Astrocyte (in vitro differentiated cells and primary cell): ENCODE measurements around the gene HECW1. TPM values are rescaled to one million over a fixed set of nuclear protein-coding genes. Genes with fewer than 3 reads are reported as not detected.

Experiments
- DNase-seq: peaks from one replicate; pipeline ENCODE4 v3.0.0-alpha.2; 2010; ENCODE audit warnings: low read depth
- FAIRE-seq: peaks from 2 replicates; lab custom pipeline; 2011; peaks lifted over from hg19 to GRCh38; lab: Jason Lieb, UNC
- H2AFZ ChIP-seq: 2 replicates; pipeline ENCODE4 v1.6.0; 2012; ENCODE audit warnings: low read depth, low read length, inconsistent platforms
- H3K27ac ChIP-seq: 2 replicates; pipeline ENCODE4 v1.5.1; 2011; ENCODE audit warnings: low read depth, low read length, inconsistent platforms
- H3K27me3 ChIP-seq: 2 replicates; pipeline ENCODE4 v1.6.0; 2011; ENCODE audit warnings: low read length, inconsistent platforms; ENCODE audit not compliant: insufficient read depth
- H3K36me3 ChIP-seq: 2 replicates; pipeline ENCODE4 v1.5.1; 2011; ENCODE audit warnings: low read length, inconsistent platforms; ENCODE audit not compliant: insufficient read depth
- H3K4me1 ChIP-seq: 2 replicates; pipeline ENCODE4 v1.5.1; 2011; ENCODE audit warnings: low read length, inconsistent platforms; ENCODE audit not compliant: insufficient read depth
- H3K4me2 ChIP-seq: 2 replicates; pipeline ENCODE4 v1.6.0; 2012; ENCODE audit warnings: low read length, inconsistent platforms
- H3K4me3 ChIP-seq: 2 replicates; pipeline ENCODE4 v1.5.1; 2011; ENCODE audit warnings: low read depth, mild to moderate bottlenecking, low read length, inconsistent platforms; ENCODE audit not compliant: insufficient read depth
- H3K79me2 ChIP-seq: 2 replicates; pipeline ENCODE4 v1.6.0; 2012; ENCODE audit warnings: mild to moderate bottlenecking, low read length, inconsistent platforms; ENCODE audit not compliant: insufficient read depth
- H3K9ac ChIP-seq: 2 replicates; pipeline ENCODE4 v1.6.0; 2012; ENCODE audit warnings: mild to moderate bottlenecking, low read length, inconsistent platforms
- H3K9me3 ChIP-seq: 2 replicates; pipeline ENCODE4 v1.5.1; 2012; ENCODE audit warnings: low read depth, mild to moderate bottlenecking, low read length, inconsistent platforms; ENCODE audit not compliant: insufficient read depth
- H4K20me1 ChIP-seq: 2 replicates; pipeline ENCODE4 v1.6.0; 2012; ENCODE audit warnings: low read length, inconsistent platforms; ENCODE audit not compliant: insufficient read depth
- H3K27ac Mint-ChIP-seq: one replicate; pipeline ENCODE4 v1.8.0; 2021; ENCODE audit warnings: mild to moderate bottlenecking, mixed read lengths; ENCODE audit not compliant: unreplicated experiment
- H3K27me3 Mint-ChIP-seq: one replicate; pipeline ENCODE4 v1.8.0; 2021; ENCODE audit warnings: low read depth, mixed read lengths; ENCODE audit not compliant: unreplicated experiment
- H3K36me3 Mint-ChIP-seq: one replicate; pipeline ENCODE4 v1.8.0; 2021; ENCODE audit warnings: low read depth, mixed read lengths; ENCODE audit not compliant: unreplicated experiment
- H3K4me1 Mint-ChIP-seq: one replicate; pipeline ENCODE4 v1.8.0; 2021; ENCODE audit warnings: low read depth, mixed read lengths; ENCODE audit not compliant: unreplicated experiment
- H3K4me3 Mint-ChIP-seq: one replicate; pipeline ENCODE4 v1.8.0; 2021; ENCODE audit warnings: mild to moderate bottlenecking, moderate library complexity, mixed read lengths; ENCODE audit not compliant: unreplicated experiment
- H3K9me3 Mint-ChIP-seq: one replicate; pipeline ENCODE4 v1.8.0; 2021; ENCODE audit warnings: mild to moderate bottlenecking, mixed read lengths; ENCODE audit not compliant: unreplicated experiment
- CTCF ChIP-seq: IDR thresholded peaks from 2 replicates; pipeline ENCODE4 v1.5.1; 2011; ENCODE audit warnings: low read depth, mild to moderate bottlenecking, inconsistent platforms, low read length, moderate library complexity; ENCODE audit not compliant: insufficient read depth
- EZH2 ChIP-seq: IDR thresholded peaks from 2 replicates; pipeline ENCODE4 v1.6.1; 2012; ENCODE audit warnings: mild to moderate bottlenecking, low read length, inconsistent platforms; ENCODE audit not compliant: insufficient read depth
- total RNA-seq: library from RNA; stranded (reverse); gene quantifications from 2 replicates; pipeline ENCODE4 v1.2.1, GENCODE V29; 2021

Gene HECW1
- total RNA-seq, 1 donor from 2014 or later = 3.3 TPM

GRCh38 chr7:43104874-43105520 lies 7.5 kb upstream of the HECW1 start:
- H3K27ac Mint-ChIP-seq = no peak overlapping the region
- peaks cover 2% of the 10 kb centered on the region for H3K36me3 Mint-ChIP-seq

GRCh38 chr7:43105521-43106120 lies 6.8 kb upstream of the HECW1 start:
- Histone ChIP-seq H3K4me3 (no peak overlapping the region), H3K36me3 (no peaks in the 10 kb centered on the region), H3K79me2 (no peaks in the 10 kb centered on the region), H4K20me1 (no peaks in the 10 kb centered on the region), H3K9me3 (no peaks in the 10 kb centered on the region), H3K4me2 (no peak overlapping the region), H3K9ac (no peak overlapping the region), H3K27ac (no peak overlapping the region), H3K27me3 (no peaks in the 10 kb centered on the region), H2AFZ (no peak overlapping the region), H3K4me1 (no peaks in the 10 kb centered on the region)
- DNase-seq = peak; percentile 49
- H3K9me3 Mint-ChIP-seq = peaks cover 4% of the 10 kb centered on the region
- H3K4me3 Mint-ChIP-seq = no peak overlapping the region
- H3K36me3 Mint-ChIP-seq = peaks cover 2% of the 10 kb centered on the region
- FAIRE-seq = peak; percentile 67
- TF ChIP-seq CTCF (no peak), EZH2 (no peak)
- H3K27ac Mint-ChIP-seq = no peak overlapping the region
- H3K27me3 Mint-ChIP-seq = peaks cover 5% of the 10 kb centered on the region
- H3K4me1 Mint-ChIP-seq = peaks cover 5% of the 10 kb centered on the region

More at GRCh38 chr7:43104874-43105520, 7.5 kb upstream of the HECW1 start:
- Histone ChIP-seq H3K36me3 (no peaks in the 10 kb centered on the region), H3K79me2 (no peaks in the 10 kb centered on the region), H3K4me1 (no peaks in the 10 kb centered on the region), H3K4me2 (no peak overlapping the region), H3K9ac (no peak overlapping the region), H3K27me3 (no peaks in the 10 kb centered on the region), H3K27ac (no peak overlapping the region), H2AFZ (no peak overlapping the region), H3K4me3 (no peak overlapping the region), H3K9me3 (no peaks in the 10 kb centered on the region), H4K20me1 (no peaks in the 10 kb centered on the region)
- DNase-seq (no peak), FAIRE-seq (no peak)
- H3K9me3 Mint-ChIP-seq = peaks cover 4% of the 10 kb centered on the region
- no peak overlapping the region for H3K4me3 Mint-ChIP-seq
- peaks cover 5% of the 10 kb centered on the region for H3K4me1 Mint-ChIP-seq
- TF ChIP-seq CTCF (no peak), EZH2 (no peak)
- H3K27me3 Mint-ChIP-seq = peaks cover 3% of the 10 kb centered on the region
